Brain microvascular endothelial cell (primary cell): ENCODE measurements around the gene JAG1.

ENCODE experiments used
- DNase-seq: peaks from one replicate; pipeline ENCODE4 v3.0.0-alpha.2; 2020
- H3K27ac ChIP-seq: fragments of 250-450 bp; sonication (Bioruptor Pico); 2 replicates; pipeline ENCODE4 v1.5.1; 2020; ENCODE audit warnings: mild to moderate bottlenecking, moderate library complexity
- H3K27me3 ChIP-seq: fragments of 250-450 bp; sonication (Bioruptor Pico); replicated peaks from 2 replicates; pipeline ENCODE4 v1.5.1; 2020; ENCODE audit warnings: mild to moderate bottlenecking
- H3K36me3 ChIP-seq: fragments of 250-450 bp; sonication (Bioruptor Pico); replicated peaks from 2 replicates; pipeline ENCODE4 v1.5.1; 2020; ENCODE audit warnings: mild to moderate bottlenecking
- H3K4me3 ChIP-seq: 2 replicates; pipeline ENCODE4 v1.5.1; 2011; ENCODE audit warnings: low read depth, mild to moderate bottlenecking, control low read depth, low read length, moderate library complexity
- CTCF ChIP-seq: IDR thresholded peaks from 2 replicates; pipeline ENCODE4 v1.5.1; 2011; ENCODE audit warnings: low read depth, mild to moderate bottlenecking, moderate library complexity, low read length, control low read depth, inconsistent platforms; ENCODE audit errors: missing control alignments
- in situ Hi-C: cut with HindIII; loops from 2 replicates; pipeline ENCODE4 v1.10.0; 2017; ENCODE audit warnings: low sequenced_read_pairs, low pct_ligation_motif_present

JAG1 gene

GRCh38 chr20:10657453-10657852 is 16.3 kb downstream of the JAG1 start:
- peaks cover 73% of the 10 kb centered on the region for H3K36me3 ChIP-seq
- no peaks in the 10 kb centered on the region for H3K27me3 ChIP-seq
- DNase-seq: no peak
- in situ Hi-C loops: no loop called here
- no peak overlapping the region for H3K27ac ChIP-seq
- H3K4me3 ChIP-seq: no peak overlapping the region
- TF ChIP-seq CTCF: no peak

GRCh38 chr20:10655720-10656669 is 17.8 kb downstream of the JAG1 start:
- H3K27ac ChIP-seq: peak overlapping the region; percentile 99
- TF ChIP-seq CTCF: no peak
- DNase-seq: no peak
- H3K36me3 ChIP-seq: peaks cover 63% of the 10 kb centered on the region
- no peak overlapping the region for H3K4me3 ChIP-seq
- in situ Hi-C loops: no loop called here
- no peaks in the 10 kb centered on the region for H3K27me3 ChIP-seq

GRCh38 chr20:10654630-10655029 is 19.2 kb downstream of the JAG1 start:
- H3K36me3 ChIP-seq: peaks cover 65% of the 10 kb centered on the region
- TF ChIP-seq CTCF: no peak
- peak; percentile 67 for DNase-seq
- in situ Hi-C loops: no loop called here
- H3K4me3 ChIP-seq: no peak overlapping the region
- H3K27me3 ChIP-seq: no peaks in the 10 kb centered on the region
- peak overlapping the region; percentile 99 for H3K27ac ChIP-seq

- in situ Hi-C loops: no loop called here
- Histone ChIP-seq H3K36me3 (peaks cover 68% of the 10 kb centered on the region), H3K27me3 (no peaks in the 10 kb centered on the region), H3K27ac (peak overlapping the region; percentile 99), H3K4me3 (no peak overlapping the region)
- TF ChIP-seq CTCF: no peak
- no peak for DNase-seq
These were observed 19.6 kb downstream of the JAG1 start for GRCh38 chr20:10654250-10654610.

- Histone ChIP-seq H3K36me3 (peaks cover 68% of the 10 kb centered on the region), H3K27me3 (no peaks in the 10 kb centered on the region), H3K4me3 (no peak overlapping the region), H3K27ac (peak overlapping the region; percentile 99)
- peak; percentile 91 for DNase-seq
- TF ChIP-seq CTCF: no peak
- in situ Hi-C loops: no loop called here
These were observed 20.1 kb downstream of the JAG1 start for GRCh38 chr20:10653599-10654249.
